Body of pancreas (tissue), 4 donors: ENCODE measurements around the gene FAM83F.

Source experiments
- CTCF ChIP-seq, 7 experiments: fragments of 450-650 bp in 4 of 7; fragments of 200-600 bp in 3 of 7; sonication (generic) in 3 of 7; IDR thresholded peaks; one replicate each; pipeline ENCODE4 v1.5.1; 2016 to 2019; ENCODE audit warnings: antibody characterized with exemption in 7 of 7
- POLR2A ChIP-seq, 3 donors: fragments of 450-650 bp; IDR thresholded peaks; one replicate each; pipeline ENCODE4 v1.6.1; 2016; ENCODE audit warnings: antibody characterized with exemption in 3 of 3, mild to moderate bottlenecking in 2 of 3

DNA sequence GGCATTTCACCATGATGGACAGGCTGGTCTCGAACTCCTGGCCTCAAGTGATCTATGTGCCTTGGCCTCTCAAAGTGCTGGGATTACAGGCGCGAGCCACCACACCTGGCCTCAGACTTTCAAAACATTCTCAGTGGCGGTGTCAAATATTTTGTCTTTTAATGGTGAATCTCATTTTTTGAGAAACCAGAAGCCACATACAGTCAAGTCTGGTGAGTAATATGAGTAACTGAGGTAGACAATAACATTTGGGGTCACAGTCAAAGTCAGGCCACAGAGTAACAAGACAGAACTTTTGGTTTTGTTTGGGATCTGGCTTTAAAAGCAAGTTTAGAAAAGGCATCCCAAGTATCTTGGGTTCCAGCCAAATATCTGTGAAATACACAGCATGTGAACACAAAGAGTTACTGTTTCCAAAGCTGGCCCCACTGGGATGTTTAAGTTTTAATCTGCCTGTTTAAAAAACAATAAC is 40.1 kb upstream of the FAM83F start:
- no peak for TF ChIP-seq CTCF (IDR thresholded peaks at IDR 0.05)
- no peak for TF ChIP-seq POLR2A (IDR thresholded peaks at IDR 0.05)
